BLaER1 treated with 17β-estradiol and CSF1 and Interleukin-3, amounts not matched to agents 10 nM and 100 nM (cell line): ENCODE results near the gene MMEL1.

Experiments used
- H3K27ac ChIP-seq, 11 experiments: shearing (Covaris generic); formaldehyde crosslinking; 2 replicates each; pipeline ENCODE4 v1.8.1; 2022
- H3K27me3 ChIP-seq, 11 experiments: shearing (Covaris generic); formaldehyde crosslinking; 2 replicates each; pipeline ENCODE4 v1.8.1; 2022
- H3K36me3 ChIP-seq, 11 experiments: shearing (Covaris generic); formaldehyde crosslinking; 2 replicates each; pipeline ENCODE4 v1.8.1; 2022
- H3K4me1 ChIP-seq, 10 experiments: shearing (Covaris generic); formaldehyde crosslinking; 2 replicates each; pipeline ENCODE4 v1.8.1; 2022
- H3K4me2 ChIP-seq, 11 experiments: shearing (Covaris generic); formaldehyde crosslinking; 2 replicates each; pipeline ENCODE4 v1.8.1; 2022
- H3K4me3 ChIP-seq, 10 experiments: shearing (Covaris generic); formaldehyde crosslinking; 2 replicates each; pipeline ENCODE4 v1.8.1; 2022
- H3K9ac ChIP-seq, 11 experiments: shearing (Covaris generic); formaldehyde crosslinking; 2 replicates each; pipeline ENCODE4 v1.8.1; 2022
- H3K9me3 ChIP-seq, 11 experiments: shearing (Covaris generic); formaldehyde crosslinking; replicated peaks in 1 of 11; 2 replicates each; pipeline ENCODE4 v1.8.1; 2022
- H4K20me1 ChIP-seq, 11 experiments: shearing (Covaris generic); formaldehyde crosslinking; 2 replicates each; pipeline ENCODE4 v1.8.1; 2022
- Cebpa-rat ChIP-seq, 11 experiments: shearing (Covaris generic); IDR thresholded peaks; 2 replicates each; pipeline ENCODE4 v1.8.1; 2022

MMEL1 gene

DNA sequence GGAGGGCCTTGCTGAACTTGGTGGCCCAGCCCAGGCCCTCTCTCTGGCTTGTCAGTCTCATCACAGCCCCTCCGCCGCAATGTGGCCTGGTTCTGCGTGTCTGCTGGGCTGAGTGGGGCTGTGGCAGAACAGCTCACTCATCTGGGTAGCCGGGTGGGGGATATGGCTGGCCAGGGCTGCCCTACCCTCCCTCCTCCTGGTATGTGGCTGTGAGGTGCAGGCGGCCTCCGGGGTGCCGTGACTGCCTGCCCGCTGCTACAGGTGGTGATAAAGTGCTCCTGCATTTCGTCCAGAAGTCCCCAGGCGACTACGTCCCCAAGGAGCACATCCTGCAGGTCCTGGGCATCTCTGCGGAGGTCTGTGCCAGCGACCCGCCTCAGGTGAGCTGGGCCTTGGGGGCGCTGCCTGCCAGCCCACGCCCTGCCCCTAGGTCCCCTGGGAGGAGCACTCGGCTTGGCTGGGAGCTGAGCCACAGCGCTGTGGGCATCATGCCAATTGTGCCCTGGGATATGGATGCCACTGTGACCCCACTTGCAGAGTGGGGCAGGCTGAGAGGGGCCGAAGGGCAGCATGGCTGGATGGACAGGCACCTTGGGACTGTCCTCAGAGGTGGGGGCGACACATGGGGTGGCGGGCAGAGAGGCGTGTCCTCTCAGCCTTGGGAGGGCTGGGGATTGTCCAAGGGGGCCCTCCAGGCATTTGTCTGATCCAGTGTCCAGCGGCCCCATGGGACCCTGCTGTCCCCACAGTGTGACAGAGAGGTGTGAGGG, 44.0 kb downstream of the MMEL1 start:
- TF ChIP-seq Cebpa-rat (IDR thresholded peaks at IDR 0.05), result no peak
- peaks cover 0 to 27% (median 0%) of the 10 kb centered on the region in 11 experiments; a peak in 8 of 22 replicates for H3K36me3 ChIP-seq
- H3K9me3 ChIP-seq, result no peaks in the 10 kb centered on the region
- peaks cover 0 to 9% (median 0%) of the 10 kb centered on the region in 11 experiments; a peak in 4 of 22 replicates for H3K27me3 ChIP-seq
- peaks cover 0 to 33% (median 13%) of the 10 kb centered on the region in 11 experiments; a peak in 13 of 22 replicates for H4K20me1 ChIP-seq
- peak overlapping the region; percentile 21 to 99 (median 46); a peak in 19 of 22 replicates for H3K4me2 ChIP-seq
- peak overlapping the region in 2 of 10 experiments; percentile 81 to 85; a peak in 4 of 20 replicates for H3K4me3 ChIP-seq
- peak overlapping the region in 3 of 11 experiments; percentile 29 to 88 (median 88); a peak in 5 of 22 replicates for H3K9ac ChIP-seq
- no peak overlapping the region for H3K27ac ChIP-seq
- peaks cover 49 to 67% (median 59%) of the 10 kb centered on the region in 10 experiments for H3K4me1 ChIP-seq

DNA sequence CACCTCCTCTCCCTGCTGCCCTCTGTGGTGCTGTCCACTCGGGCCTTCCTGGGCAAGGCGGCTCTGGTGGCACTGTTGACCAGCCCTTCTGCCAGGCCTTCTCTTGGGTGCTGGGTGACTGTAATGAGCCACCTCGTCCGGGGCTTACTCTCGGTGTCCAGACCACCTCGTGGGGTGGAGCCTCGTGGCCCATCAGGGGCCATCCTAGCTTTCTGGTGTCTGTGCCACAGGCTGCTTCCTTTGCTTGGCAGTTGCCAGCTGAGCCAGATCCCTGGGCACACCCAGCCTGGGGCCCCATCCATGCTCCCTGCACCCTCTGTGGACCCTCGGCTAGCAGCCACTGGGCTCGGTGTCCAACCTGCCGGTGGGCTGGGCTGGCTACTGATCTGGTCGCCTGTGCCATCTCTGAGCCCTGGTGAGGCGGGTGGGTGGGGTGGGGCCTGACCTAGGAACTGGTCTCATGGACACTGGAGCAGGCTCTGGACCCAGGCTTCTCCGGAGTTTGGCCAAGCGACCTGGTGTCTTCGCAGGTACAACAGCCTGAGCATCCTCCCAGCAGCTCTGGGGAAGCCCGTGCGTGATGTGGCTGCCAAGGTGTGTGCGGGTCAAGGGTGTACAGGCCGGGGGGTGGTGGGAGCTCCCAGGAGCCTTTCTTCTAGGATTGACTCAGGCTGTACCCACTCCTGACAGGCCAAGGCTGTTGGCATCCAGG, 44.8 kb downstream of the MMEL1 start:
- TF ChIP-seq Cebpa-rat (IDR thresholded peaks at IDR 0.05), result no peak
- H4K20me1 ChIP-seq, result peaks cover 0 to 33% (median 13%) of the 10 kb centered on the region in 11 experiments; a peak in 13 of 22 replicates
- H3K9ac ChIP-seq, result peak overlapping the region in 7 of 11 experiments; percentile 84 to 88 (median 86); a peak in 11 of 22 replicates
- peaks cover 0 to 27% (median 0%) of the 10 kb centered on the region in 11 experiments; a peak in 8 of 22 replicates for H3K36me3 ChIP-seq
- H3K27ac ChIP-seq, result no peak overlapping the region
- H3K4me2 ChIP-seq, result peak overlapping the region; percentile 84 to 99 (median 98)
- peaks cover 49 to 67% (median 59%) of the 10 kb centered on the region in 10 experiments for H3K4me1 ChIP-seq
- peaks cover 0 to 9% (median 0%) of the 10 kb centered on the region in 11 experiments; a peak in 4 of 22 replicates for H3K27me3 ChIP-seq
- H3K9me3 ChIP-seq, result no peaks in the 10 kb centered on the region
- H3K4me3 ChIP-seq, result peak overlapping the region; percentile 56 to 85 (median 70); a peak in 16 of 20 replicates

DNA sequence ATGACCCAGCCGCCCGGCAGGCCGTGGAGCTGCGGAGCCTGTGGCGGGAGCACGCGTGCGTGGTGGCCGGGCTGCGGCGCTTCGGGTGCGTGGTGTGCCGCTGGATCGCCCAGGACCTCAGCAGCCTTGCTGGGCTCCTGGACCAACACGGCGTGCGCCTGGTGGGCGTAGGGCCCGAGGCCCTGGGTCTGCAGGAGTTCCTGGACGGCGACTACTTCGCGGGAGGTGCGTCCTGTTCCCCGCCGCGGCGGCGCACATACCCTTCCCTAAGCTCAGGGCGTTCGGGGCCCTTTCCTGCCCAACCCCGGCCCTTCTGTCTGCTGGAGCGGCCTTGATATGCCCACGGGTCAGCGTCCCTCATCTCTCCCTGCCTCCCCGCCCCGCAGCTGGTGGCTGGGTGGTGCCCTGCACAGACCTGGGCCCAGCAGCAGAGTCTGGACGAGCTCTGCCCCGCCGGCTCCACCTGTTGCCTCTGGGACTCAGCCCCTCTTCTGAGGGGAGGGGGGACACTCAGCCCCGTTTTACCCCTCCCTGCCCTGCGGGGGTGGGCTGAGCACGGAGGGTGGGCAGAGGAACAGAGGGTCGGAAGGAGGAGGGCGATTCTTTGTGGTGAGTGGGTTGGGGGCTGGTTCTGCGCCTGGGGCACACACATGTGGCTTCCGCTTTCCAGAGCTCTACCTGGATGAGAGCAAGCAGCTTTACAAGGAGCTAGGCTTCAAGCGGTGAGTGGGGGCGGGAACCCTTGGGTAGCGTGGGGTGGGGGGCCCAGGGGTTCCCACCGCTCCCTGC, 45.6 kb downstream of the MMEL1 start:
- Histone ChIP-seq H3K4me1 (peaks cover 51 to 69% (median 61%) of the 10 kb centered on the region in 10 experiments), H3K9me3 (no peaks in the 10 kb centered on the region), H3K9ac (peak overlapping the region; percentile 81 to 90 (median 86)), H4K20me1 (peaks cover 0 to 33% (median 13%) of the 10 kb centered on the region in 11 experiments; a peak in 13 of 22 replicates), H3K27me3 (peaks cover 0 to 9% (median 0%) of the 10 kb centered on the region in 11 experiments; a peak in 4 of 22 replicates), H3K27ac (peak overlapping the region in 10 of 11 experiments; percentile 3 to 94 (median 41); a peak in 10 of 22 replicates), H3K4me2 (peak overlapping the region; percentile 84 to 99 (median 98)), H3K4me3 (peak overlapping the region; percentile 56 to 85 (median 70)), H3K36me3 (peaks cover 0 to 27% (median 0%) of the 10 kb centered on the region in 11 experiments; a peak in 8 of 22 replicates)
- TF ChIP-seq Cebpa-rat (IDR thresholded peaks at IDR 0.05), result no peak

DNA sequence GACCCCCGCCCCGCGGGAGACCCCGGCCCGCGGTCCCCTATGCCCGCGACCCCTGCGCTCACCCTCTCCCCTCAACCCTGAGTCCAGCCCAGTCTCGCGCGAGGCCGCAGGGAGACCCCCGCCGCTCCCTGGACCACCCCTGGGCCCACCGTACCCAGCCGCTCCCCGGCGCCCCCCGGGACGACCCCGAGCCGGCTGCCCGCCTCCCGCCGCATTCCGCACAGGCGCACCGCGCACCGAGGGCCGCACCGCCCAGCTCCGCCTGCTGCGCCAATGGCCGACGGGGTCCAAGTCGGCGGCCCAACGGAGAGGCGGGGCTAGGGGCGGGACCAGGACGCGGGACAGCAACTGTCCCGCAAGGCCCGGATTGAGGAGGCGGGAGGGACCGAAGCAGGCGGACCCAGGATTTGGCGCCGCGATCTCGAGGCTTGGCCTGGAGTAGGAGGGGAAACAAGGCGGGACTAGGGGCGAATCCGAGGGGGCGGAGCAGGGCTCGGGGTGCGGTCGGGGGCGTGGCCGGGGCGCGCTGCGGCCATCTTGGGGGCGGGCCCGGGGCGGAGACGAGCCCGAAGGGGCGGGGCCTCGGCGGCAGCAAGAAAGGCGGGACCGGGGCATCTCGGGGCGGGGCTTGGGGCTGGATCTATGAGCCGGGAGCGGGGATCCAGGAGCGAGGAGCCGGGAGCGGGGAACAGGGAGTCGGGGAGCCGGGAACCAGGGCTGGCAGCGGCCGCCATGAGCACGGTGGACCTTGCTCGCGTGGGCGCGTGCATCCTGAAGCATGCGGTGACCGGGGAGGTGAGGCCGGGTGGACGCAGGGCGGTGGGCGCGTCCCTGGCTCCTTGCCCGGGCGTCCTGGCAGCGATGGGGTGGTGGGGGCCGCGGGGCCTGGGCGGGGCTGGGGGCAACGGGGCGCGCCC, 46.4 kb downstream of the MMEL1 start, which contains the start of gene PRXL2B:
Gene PRXL2B, plus strand, starts transcription at position 624 of the 917 bp plus-strand sequence. Its CDS starts 109 bp downstream, at position 733.
- Histone ChIP-seq H4K20me1 (peaks cover 0 to 33% (median 13%) of the 10 kb centered on the region in 11 experiments; a peak in 13 of 22 replicates), H3K4me3 (peak within 1 kb of the TSS; percentile 56 to 85 (median 70)), H3K9me3 (no peaks in the 10 kb centered on the region), H3K4me2 (peak within 1 kb of the TSS; percentile 96 to 100 (median 99)), H3K4me1 (peaks cover 60 to 73% (median 66%) of the 10 kb centered on the region in 10 experiments), H3K27me3 (peaks cover 0 to 9% (median 0%) of the 10 kb centered on the region in 11 experiments; a peak in 4 of 22 replicates), H3K36me3 (peaks cover 0 to 27% (median 0%) of the 10 kb centered on the region in 11 experiments; a peak in 8 of 22 replicates), H3K9ac (peak within 1 kb of the TSS; percentile 81 to 90 (median 86)), H3K27ac (peak within 1 kb of the TSS; percentile 82 to 94 (median 89))
- TF ChIP-seq Cebpa-rat (IDR thresholded peaks at IDR 0.05), result no peak

DNA sequence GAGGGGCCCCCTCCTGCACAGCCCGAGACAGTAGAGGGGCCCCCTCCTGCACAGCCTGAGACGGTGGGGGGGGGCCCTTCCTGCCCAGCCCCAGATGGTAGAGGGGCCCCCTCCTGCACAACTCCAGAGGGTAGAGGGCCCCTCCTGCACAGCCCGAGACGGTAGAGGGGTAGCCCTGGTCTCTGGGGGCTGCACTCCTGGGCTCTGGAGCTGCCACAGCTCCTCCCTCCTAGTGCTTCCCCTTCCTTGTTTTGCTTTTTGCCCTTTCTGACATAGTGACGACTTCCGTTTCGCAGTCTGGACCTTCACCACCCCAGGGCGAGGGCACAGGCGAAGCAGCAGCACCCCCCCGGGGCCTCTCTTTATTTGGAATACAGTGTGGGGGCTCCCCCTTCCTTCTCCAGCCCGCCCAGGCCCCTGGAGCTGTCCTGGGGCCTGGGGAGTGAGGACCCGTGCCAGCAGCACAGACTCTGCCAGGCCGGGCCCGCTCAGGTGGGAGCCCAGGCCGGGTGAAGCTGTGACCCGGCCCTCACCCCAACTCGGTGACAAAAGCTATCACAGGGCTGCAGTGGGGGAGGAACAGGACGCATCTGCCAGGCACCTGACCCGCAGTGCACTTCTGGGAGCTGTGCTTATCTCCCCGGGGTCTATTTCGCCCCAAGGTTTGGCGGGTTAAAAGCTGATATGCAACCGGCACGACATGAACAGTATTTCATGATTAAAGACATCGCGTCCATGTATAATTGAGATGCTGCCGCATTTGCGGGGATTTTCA, 47.3 kb downstream of the MMEL1 start:
- Histone ChIP-seq H3K27ac (peak overlapping the region; percentile 82 to 94 (median 89)), H4K20me1 (peaks cover 0 to 29% (median 13%) of the 10 kb centered on the region in 11 experiments; a peak in 13 of 22 replicates), H3K9me3 (no peaks in the 10 kb centered on the region), H3K27me3 (peaks cover 0 to 9% (median 0%) of the 10 kb centered on the region in 11 experiments; a peak in 4 of 22 replicates), H3K36me3 (peaks cover 0 to 22% (median 0%) of the 10 kb centered on the region in 11 experiments; a peak in 8 of 22 replicates), H3K4me2 (peak overlapping the region; percentile 96 to 100 (median 98)), H3K9ac (peak overlapping the region; percentile 81 to 90 (median 86)), H3K4me3 (peak overlapping the region; percentile 56 to 85 (median 70)), H3K4me1 (peaks cover 69 to 82% (median 75%) of the 10 kb centered on the region in 10 experiments)
- TF ChIP-seq Cebpa-rat (IDR thresholded peaks at IDR 0.05), result no peak

DNA sequence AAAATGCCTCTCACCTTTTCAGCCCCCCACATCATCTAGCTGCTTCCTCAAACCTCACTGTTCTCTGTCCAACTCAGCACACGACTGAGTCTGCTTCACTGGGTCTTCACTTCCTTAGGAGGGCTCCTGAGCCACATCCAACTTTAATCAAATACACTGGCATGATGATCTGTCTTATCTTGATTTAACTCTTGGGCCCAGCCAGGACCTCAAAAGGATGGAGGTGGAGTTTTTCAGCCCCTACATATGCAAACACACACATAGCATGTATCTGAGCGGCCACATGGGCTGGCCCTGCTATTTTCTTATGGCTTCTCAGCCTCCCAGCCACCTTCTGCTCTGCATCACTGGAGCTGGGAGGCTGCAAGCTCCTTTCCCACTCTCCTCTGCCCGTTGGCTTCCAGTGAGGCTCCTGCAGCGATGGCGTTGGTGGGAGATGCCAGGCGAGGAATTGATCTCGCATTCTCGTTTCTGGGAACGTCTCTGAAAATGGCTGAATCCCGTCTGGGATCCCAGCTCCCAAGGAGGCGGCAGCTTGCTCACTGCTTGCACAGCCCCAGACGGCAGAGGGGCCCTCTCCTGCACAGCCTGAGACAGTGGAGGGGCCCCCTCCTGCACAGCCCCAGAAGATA, 48.0 kb downstream of the MMEL1 start:
- Histone ChIP-seq H3K4me3 (peak overlapping the region; percentile 56 to 85 (median 70)), H3K9ac (peak overlapping the region; percentile 81 to 90 (median 86)), H3K27ac (peak overlapping the region; percentile 82 to 94 (median 89)), H4K20me1 (peaks cover 0 to 24% (median 13%) of the 10 kb centered on the region in 11 experiments; a peak in 13 of 22 replicates), H3K27me3 (peaks cover 0 to 9% (median 0%) of the 10 kb centered on the region in 11 experiments; a peak in 4 of 22 replicates), H3K36me3 (peaks cover 0 to 16% (median 0%) of the 10 kb centered on the region in 11 experiments; a peak in 7 of 22 replicates), H3K4me2 (peak overlapping the region; percentile 96 to 100 (median 98)), H3K9me3 (no peaks in the 10 kb centered on the region), H3K4me1 (peaks cover 76 to 88% (median 82%) of the 10 kb centered on the region in 10 experiments)
- no peak for TF ChIP-seq Cebpa-rat (IDR thresholded peaks at IDR 0.05)
